HepG2 (cell line): ENCODE measurements around the gene QSOX1. TPM values are rescaled to one million over a fixed set of nuclear protein-coding genes. Genes with fewer than 3 reads are reported as not detected.

Experiments
- GABPB1 ChIP-seq: IDR thresholded peaks from 2 replicates; pipeline ENCODE4 v1.6.1; 2016; ENCODE audit warnings: mild to moderate bottlenecking, missing genetic modification reagents, moderate library complexity, missing compliant biosample characterization
- HNRNPL ChIP-seq: fragments of 200-400 bp; formaldehyde crosslinking; IDR thresholded peaks from 2 replicates; pipeline ENCODE4 v1.6.1; 2017; ENCODE audit warnings: mild to moderate bottlenecking, low read depth, low read length
- JUND ChIP-seq: sonication (generic); formaldehyde crosslinking; IDR thresholded peaks from 2 replicates; pipeline ENCODE4 v1.8.0; 2022; ENCODE audit warnings: mild to moderate bottlenecking, missing genetic modification reagents
- TEAD3 ChIP-seq: optimal IDR thresholded peaks from 2 replicates; pipeline ENCODE3; 2016; ENCODE audit warnings: borderline replicate concordance
- TFDP1 ChIP-seq: IDR thresholded peaks from 2 replicates; pipeline ENCODE4 v1.6.1; 2016; ENCODE audit warnings: missing compliant biosample characterization, missing genetic modification reagents, borderline replicate concordance
- TRIM22 ChIP-seq: fragments of 450-650 bp; IDR thresholded peaks from 2 replicates; pipeline ENCODE4 v1.6.1; 2017
- ZFAT ChIP-seq: sonication (generic); formaldehyde crosslinking; conservative IDR thresholded peaks from 2 replicates; pipeline ENCODE4 v1.8.1; 2023; ENCODE audit warnings: missing genetic modification reagents, inconsistent platforms
- ZNF274 ChIP-seq: sonication (generic); formaldehyde crosslinking; IDR thresholded peaks from 2 replicates; pipeline ENCODE4 v1.5.1; 2020; ENCODE audit warnings: mild to moderate bottlenecking, missing genetic modification reagents
- ZNF280B ChIP-seq: sonication (generic); formaldehyde crosslinking; IDR thresholded peaks from 2 replicates; pipeline ENCODE4 v1.5.0; 2020; ENCODE audit warnings: missing genetic modification reagents, mild to moderate bottlenecking, borderline replicate concordance
- ZNF318 ChIP-seq: sonication (generic); formaldehyde crosslinking; IDR thresholded peaks from 2 replicates; pipeline ENCODE4 v1.4.0; 2020; ENCODE audit warnings: mild to moderate bottlenecking, missing genetic modification reagents
- ZNF569 ChIP-seq: sonication (generic); formaldehyde crosslinking; IDR thresholded peaks from 2 replicates; pipeline ENCODE4 v1.5.0; 2020; ENCODE audit warnings: mild to moderate bottlenecking, missing genetic modification reagents, moderate library complexity, borderline replicate concordance
- ZNF737 ChIP-seq: sonication (generic); formaldehyde crosslinking; IDR thresholded peaks from 2 replicates; pipeline ENCODE4 v1.5.0; 2020; ENCODE audit warnings: missing genetic modification reagents, mild to moderate bottlenecking, borderline replicate concordance
- ZNF816 ChIP-seq: sonication (generic); formaldehyde crosslinking; IDR thresholded peaks from 2 replicates; pipeline ENCODE4 v1.8.0; 2022; ENCODE audit warnings: missing genetic modification reagents, mild to moderate bottlenecking, borderline replicate concordance
- ZSCAN25 ChIP-seq: sonication (generic); formaldehyde crosslinking; IDR thresholded peaks from 2 replicates; pipeline ENCODE4 v1.8.0; 2022; ENCODE audit warnings: mild to moderate bottlenecking, missing genetic modification reagents
- polyA plus RNA-seq, 8 experiments: library from polyadenylated mRNA; depleted of rRNA in 3 of 8; stranded (reverse) in 7 of 8; unstranded in 1 of 8; fragments of >200 nt; fragmentation: Illumina TruSeq in 4 of 8; extraction: Trizol in 4 of 8; gene quantifications; 2 replicates each; pipeline versions ENCODE4 v1.2.1 to v1.2.3, GENCODE V29; 2011 to 2016; ENCODE audit warnings: low read depth in 4 of 8, missing spikeins in 1 of 8, mixed read lengths in 1 of 8; ENCODE audit not compliant: insufficient read depth in 1 of 8
- total RNA-seq, 5 experiments: library from RNA; depleted of rRNA; stranded (reverse); fragments of >200 nt; fragmentation: Illumina TruSeq; extraction: Trizol; gene quantifications; 2 replicates each; pipeline ENCODE4 v1.2.3, GENCODE V29; 2016; ENCODE audit warnings: low read depth in 1 of 5

Gene QSOX1
- total and polyA plus RNA-seq, 2 of the 13 experiments (the other 11 are each of a cell fraction or from before 2014, with no cell fraction given), result 6.8 to 40.2 TPM

GRCh38 chr1:180167721-180168467 lies 13.2 kb downstream of the QSOX1 start (continued):
- TF ChIP-seq ZNF318 (CRISPR knock-in tag) (no peak), HNRNPL (peak; percentile 83), ZNF569 (no peak), ZNF280B (0 out of 2 replicates have a peak, but pooled peaks have one; percentile 54), TEAD3 (CRISPR knock-in tag) (no peak), TRIM22 (no peak), JUND (CRISPR knock-in tag) (peak; percentile 50; the same call in 1 of the 2 replicates), ZFAT (CRISPR knock-in tag) (no peak), ZSCAN25 (CRISPR knock-in tag) (peak; percentile 21; the same call in 1 of the 2 replicates), GABPB1 (no peak; the same call in 1 of the 2 replicates), ZNF737 (CRISPR knock-in tag) (no peak), ZNF816 (no peak), ZNF274 (CRISPR knock-in tag) (0 out of 2 replicates have a peak, but pooled peaks have one; percentile 26), TFDP1 (CRISPR knock-in tag) (no peak)
